ENCODE measurements around the gene BNIP3.

The BNIP3 gene

DNA sequence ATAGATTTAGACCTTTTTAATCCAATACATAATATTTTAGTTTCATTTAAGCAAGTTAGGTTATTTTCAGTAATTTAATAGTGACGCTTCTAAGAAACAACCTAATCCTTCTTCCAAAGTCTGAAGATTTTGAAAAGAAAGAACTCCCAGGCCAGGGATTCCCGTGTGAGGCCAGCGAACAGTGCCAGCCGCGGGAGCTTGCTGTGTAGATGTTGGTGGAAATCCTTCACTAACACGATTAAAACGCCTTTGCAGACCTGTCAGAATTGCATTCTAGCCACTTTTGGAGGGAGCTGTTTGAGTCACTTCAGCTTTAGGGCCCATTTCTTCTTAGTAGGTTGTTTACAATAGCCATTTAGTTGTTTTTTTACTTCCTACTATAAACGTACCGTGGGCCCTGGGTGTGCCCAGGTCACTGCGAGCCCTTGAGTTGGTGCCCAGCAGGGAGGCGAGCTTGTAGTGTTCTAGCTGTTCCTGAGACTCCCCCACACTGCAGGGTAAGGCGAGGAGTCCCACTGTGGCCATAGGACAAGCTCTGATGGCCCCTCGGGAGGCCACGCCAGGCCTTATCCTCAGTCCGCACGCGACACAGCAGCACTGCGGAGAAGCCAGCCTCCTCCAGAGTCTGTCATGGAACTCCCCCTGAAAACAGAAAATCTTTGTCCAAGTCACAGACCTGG lies 48.6 kb downstream of the BNIP3 start:
- TF ChIP-seq TRIM28 (IDR thresholded peaks at IDR 0.05; ENCODE audit: borderline replicate concordance, low read length) (0 out of 2 replicates have a peak, but pooled peaks have one; percentile 77), GFI1B (tag by site-specific recombination; IDR thresholded peaks at IDR 0.05) (no peak), ZNF138 (tag by site-specific recombination; IDR thresholded peaks at IDR 0.05; ENCODE audit: borderline replicate concordance) (no peak), SETDB1 (IDR thresholded peaks at IDR 0.05; ENCODE audit: insufficient read length, low read length) (no peak), ZNF341 (tag by site-specific recombination; IDR thresholded peaks at IDR 0.05; ENCODE audit: low read depth) (peak; percentile 74), ZIC2 (tag by site-specific recombination; IDR thresholded peaks at IDR 0.05) (peak; percentile 83), ZNF548 (tag by site-specific recombination; IDR thresholded peaks at IDR 0.05) (no peak)
- TF ChIP-seq, protein P1, sequence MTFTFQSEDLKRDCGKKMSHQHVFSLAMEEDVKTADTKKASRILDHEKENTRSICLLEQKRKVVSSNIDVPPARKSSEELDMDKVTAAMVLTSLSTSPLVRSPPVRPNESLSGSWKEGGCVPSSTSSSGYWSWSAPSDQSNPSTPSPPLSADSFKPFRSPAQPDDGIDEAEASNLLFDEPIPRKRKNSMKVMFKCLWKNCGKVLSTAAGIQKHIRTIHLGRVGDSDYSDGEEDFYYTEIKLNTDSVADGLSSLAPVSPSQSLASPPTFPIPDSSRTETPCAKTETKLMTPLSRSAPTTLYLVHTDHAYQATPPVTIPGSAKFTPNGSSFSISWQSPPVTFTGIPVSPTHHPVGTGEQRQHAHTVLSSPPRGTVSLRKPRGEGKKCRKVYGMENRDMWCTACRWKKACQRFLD (tag by site-specific recombination; IDR thresholded peaks at IDR 0.05), result no peak

DNA sequence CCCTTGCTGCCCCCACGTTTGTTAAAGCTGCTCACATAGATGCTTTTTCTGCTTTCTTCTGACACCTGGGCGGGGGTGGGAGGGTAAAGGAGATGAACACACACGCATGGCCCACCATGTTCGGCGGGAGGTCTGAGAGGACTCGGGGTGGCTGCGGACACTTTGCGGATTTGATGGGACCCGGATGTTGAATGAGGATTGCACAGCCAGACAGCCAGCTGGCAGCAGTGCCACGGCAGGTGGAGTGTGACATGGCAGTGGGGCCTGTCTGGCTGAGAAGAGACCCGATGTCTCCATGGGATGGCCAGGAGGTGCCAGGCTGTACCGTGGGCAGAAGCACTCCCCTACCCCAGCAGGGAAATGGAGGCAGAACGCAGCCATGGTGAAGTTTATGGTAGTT lies 49.7 kb downstream of the BNIP3 start:
- ChIA-PET POLR2A (no interaction called here), CTCF (interaction anchor here (1.3 kb wide), 1 partner anchor 11 kb away, joined by 4 read pairs; no protein-coding TSS in a partner anchor)
- TF ChIP-seq, protein P2, sequence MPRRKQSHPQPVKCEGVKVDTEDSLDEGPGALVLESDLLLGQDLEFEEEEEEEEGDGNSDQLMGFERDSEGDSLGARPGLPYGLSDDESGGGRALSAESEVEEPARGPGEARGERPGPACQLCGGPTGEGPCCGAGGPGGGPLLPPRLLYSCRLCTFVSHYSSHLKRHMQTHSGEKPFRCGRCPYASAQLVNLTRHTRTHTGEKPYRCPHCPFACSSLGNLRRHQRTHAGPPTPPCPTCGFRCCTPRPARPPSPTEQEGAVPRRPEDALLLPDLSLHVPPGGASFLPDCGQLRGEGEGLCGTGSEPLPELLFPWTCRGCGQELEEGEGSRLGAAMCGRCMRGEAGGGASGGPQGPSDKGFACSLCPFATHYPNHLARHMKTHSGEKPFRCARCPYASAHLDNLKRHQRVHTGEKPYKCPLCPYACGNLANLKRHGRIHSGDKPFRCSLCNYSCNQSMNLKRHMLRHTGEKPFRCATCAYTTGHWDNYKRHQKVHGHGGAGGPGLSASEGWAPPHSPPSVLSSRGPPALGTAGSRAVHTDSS (tag by site-specific recombination; IDR thresholded peaks at IDR 0.05), result no peak
- no peak for TF ChIP-seq ZNF16 (tag by site-specific recombination; IDR thresholded peaks at IDR 0.05; ENCODE audit: low read depth)
- TF ChIP-seq, protein P3, sequence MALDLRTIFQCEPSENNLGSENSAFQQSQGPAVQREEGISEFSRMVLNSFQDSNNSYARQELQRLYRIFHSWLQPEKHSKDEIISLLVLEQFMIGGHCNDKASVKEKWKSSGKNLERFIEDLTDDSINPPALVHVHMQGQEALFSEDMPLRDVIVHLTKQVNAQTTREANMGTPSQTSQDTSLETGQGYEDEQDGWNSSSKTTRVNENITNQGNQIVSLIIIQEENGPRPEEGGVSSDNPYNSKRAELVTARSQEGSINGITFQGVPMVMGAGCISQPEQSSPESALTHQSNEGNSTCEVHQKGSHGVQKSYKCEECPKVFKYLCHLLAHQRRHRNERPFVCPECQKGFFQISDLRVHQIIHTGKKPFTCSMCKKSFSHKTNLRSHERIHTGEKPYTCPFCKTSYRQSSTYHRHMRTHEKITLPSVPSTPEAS (tag by site-specific recombination; IDR thresholded peaks at IDR 0.05), result no peak
- no peak for TF ChIP-seq ZNF785 (tag by site-specific recombination; IDR thresholded peaks at IDR 0.05)
- Histone ChIP-seq H3K36me3 (ENCODE audit: control insufficient read depth in 2 of 2, insufficient read depth in 1 of 2, low read length in 2 of 2) (peaks cover 4 to 27% of the 10 kb centered on the region in 2 experiments; a peak in 2 of 3 replicates), H3K4me3 (ENCODE audit: low read depth, low read length) (no peak overlapping the region), H3K4me1 (ENCODE audit: control insufficient read depth, insufficient read depth, low read length) (0 out of 2 replicates have a peak, but pooled peaks cover 2% of the 10 kb centered on the region), H3K9me3 (ENCODE audit: control insufficient read depth, insufficient read depth, low read depth, low read length) (no peaks in the 10 kb centered on the region), H3K27ac (ENCODE audit: extremely low read depth, low read depth, low read length) (no peak overlapping the region)

More for the DNA sequence above, 48.6 kb downstream of the BNIP3 start:
- CTCF ChIA-PET, result interaction anchor here (0.6 to 0.7 kb wide), 2 partner anchors 34 to 229 kb away, joined by 3 to 5 read pairs; no protein-coding TSS in a partner anchor
- Histone ChIP-seq H3K4me1 (ENCODE audit: control insufficient read depth, insufficient read depth, low read length) (0 out of 2 replicates have a peak, but pooled peaks cover 2% of the 10 kb centered on the region), H3K9me3 (ENCODE audit: control insufficient read depth, insufficient read depth, low read depth, low read length) (no peaks in the 10 kb centered on the region), H3K4me3 (ENCODE audit: low read depth, low read length) (no peak overlapping the region), H3K27ac (ENCODE audit: extremely low read depth, low read depth, low read length) (no peak overlapping the region), H3K36me3 (ENCODE audit: control insufficient read depth in 2 of 2, insufficient read depth in 1 of 2, low read length in 2 of 2) (peaks cover 4 to 39% of the 10 kb centered on the region in 2 experiments; a peak in 2 of 3 replicates)
- POLR2A ChIA-PET, result no interaction called here

DNA sequence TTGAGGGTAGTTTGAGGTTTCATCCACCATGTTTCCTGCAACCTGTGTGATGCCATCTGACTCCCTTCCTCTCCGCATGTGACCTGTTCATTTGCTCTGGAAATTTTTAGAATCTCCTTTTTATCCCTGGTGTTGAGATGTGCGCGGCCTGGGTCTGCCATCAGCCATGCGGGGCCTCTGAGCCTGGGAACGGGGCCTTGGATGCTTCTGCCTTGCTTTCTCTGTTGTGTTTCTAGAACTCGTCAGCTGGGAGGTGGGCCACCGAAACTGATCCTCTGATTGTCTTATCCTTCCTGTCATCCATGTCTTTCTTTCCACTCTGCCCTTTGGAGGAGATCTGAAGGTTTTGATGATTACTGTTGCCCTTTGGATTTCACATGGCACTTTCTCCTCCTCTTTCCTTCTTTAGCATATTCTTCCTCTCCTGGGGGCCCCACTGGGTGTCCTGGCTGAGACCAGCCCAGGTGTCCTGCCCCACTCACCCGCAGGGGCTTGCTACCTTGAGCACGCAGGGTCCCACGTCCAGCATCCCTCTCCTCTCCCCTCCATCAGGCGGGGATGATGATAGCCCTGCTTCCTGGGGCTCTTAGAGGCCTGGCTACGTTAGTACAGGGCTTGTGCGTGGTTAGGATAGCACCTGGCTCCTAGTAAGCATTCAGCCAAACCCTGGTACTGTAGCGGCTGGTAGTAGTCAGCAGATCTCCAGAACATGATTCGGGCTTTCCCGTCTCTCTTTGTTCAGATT lies 51.0 kb downstream of the BNIP3 start:
- Histone ChIP-seq H3K27ac (ENCODE audit: extremely low read depth, low read depth, low read length) (no peak overlapping the region), H3K36me3 (ENCODE audit: control insufficient read depth in 2 of 2, insufficient read depth in 1 of 2, low read length in 2 of 2) (peaks cover 0 to 16% of the 10 kb centered on the region in 2 experiments; a peak in 2 of 3 replicates), H3K4me3 (ENCODE audit: low read depth, low read length) (no peak overlapping the region), H3K4me1 (ENCODE audit: control insufficient read depth, insufficient read depth, low read length) (0 out of 2 replicates have a peak, but pooled peaks cover 2% of the 10 kb centered on the region), H3K9me3 (ENCODE audit: control insufficient read depth, insufficient read depth, low read depth, low read length) (peaks cover under 1% of the 10 kb centered on the region; the same call in 1 of the 2 replicates)
- CTCF ChIA-PET, result no interaction called here
- POLR2A ChIA-PET, result no interaction called here
- TF ChIP-seq BCL11B (tag by site-specific recombination; IDR thresholded peaks at IDR 0.05; ENCODE audit: low read depth), result no peak
- TF ChIP-seq MEIS1 (CRISPR knock-in tag; IDR thresholded peaks at IDR 0.05; ENCODE audit: borderline replicate concordance), result no peak
- no peak for TF ChIP-seq ZBTB1 (tag by site-specific recombination; IDR thresholded peaks at IDR 0.05)
- TF ChIP-seq GLI2 (tag by site-specific recombination; IDR thresholded peaks at IDR 0.05; ENCODE audit: borderline replicate concordance, low read depth), result no peak
- TF ChIP-seq ZNF140 (tag by site-specific recombination; IDR thresholded peaks at IDR 0.05), result no peak
- TF ChIP-seq ZNF433 (tag by site-specific recombination; IDR thresholded peaks at IDR 0.05; ENCODE audit: low read depth), result no peak
- TF ChIP-seq ZNF747 (tag by site-specific recombination; IDR thresholded peaks at IDR 0.05), result no peak
- no peak for TF ChIP-seq ZNF558 (tag by site-specific recombination; IDR thresholded peaks at IDR 0.05)
- TF ChIP-seq, protein P4, sequence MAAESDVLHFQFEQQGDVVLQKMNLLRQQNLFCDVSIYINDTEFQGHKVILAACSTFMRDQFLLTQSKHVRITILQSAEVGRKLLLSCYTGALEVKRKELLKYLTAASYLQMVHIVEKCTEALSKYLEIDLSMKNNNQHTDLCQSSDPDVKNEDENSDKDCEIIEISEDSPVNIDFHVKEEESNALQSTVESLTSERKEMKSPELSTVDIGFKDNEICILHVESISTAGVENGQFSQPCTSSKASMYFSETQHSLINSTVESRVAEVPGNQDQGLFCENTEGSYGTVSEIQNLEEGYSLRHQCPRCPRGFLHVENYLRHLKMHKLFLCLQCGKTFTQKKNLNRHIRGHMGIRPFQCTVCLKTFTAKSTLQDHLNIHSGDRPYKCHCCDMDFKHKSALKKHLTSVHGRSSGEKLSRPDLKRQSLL (tag by site-specific recombination; IDR thresholded peaks at IDR 0.05), result no peak
- TF ChIP-seq KLF1 (tag by site-specific recombination; IDR thresholded peaks at IDR 0.05), result no peak
- no peak for TF ChIP-seq ZNF555 (tag by site-specific recombination; conservative IDR thresholded peaks at IDR 0.05)
- TF ChIP-seq, protein P5, sequence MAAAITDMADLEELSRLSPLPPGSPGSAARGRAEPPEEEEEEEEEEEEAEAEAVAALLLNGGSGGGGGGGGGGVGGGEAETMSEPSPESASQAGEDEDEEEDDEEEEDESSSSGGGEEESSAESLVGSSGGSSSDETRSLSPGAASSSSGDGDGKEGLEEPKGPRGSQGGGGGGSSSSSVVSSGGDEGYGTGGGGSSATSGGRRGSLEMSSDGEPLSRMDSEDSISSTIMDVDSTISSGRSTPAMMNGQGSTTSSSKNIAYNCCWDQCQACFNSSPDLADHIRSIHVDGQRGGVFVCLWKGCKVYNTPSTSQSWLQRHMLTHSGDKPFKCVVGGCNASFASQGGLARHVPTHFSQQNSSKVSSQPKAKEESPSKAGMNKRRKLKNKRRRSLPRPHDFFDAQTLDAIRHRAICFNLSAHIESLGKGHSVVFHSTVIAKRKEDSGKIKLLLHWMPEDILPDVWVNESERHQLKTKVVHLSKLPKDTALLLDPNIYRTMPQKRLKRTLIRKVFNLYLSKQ (tag by site-specific recombination; IDR thresholded peaks at IDR 0.05; ENCODE audit: borderline replicate concordance), result no peak

All from HEK293 (cell line).